Breast epithelium (tissue), 3 donors: ENCODE measurements around the gene PHF21A.

Source experiments
- POLR2A ChIP-seq: fragments of 450-650 bp; IDR thresholded peaks from one replicate; pipeline ENCODE4 v1.6.1; 2016; ENCODE audit warnings: antibody characterized with exemption, mild to moderate bottlenecking, moderate library complexity
- TF ChIP-seq, protein P1 (sequence below), 3 donors: fragments of 450-650 bp; IDR thresholded peaks; one replicate each; pipeline ENCODE4 v1.5.1; 2016 to 2017; ENCODE audit warnings: antibody characterized with exemption in 3 of 3, mild to moderate bottlenecking in 3 of 3, moderate library complexity in 3 of 3

- TF ChIP-seq, protein P1, sequence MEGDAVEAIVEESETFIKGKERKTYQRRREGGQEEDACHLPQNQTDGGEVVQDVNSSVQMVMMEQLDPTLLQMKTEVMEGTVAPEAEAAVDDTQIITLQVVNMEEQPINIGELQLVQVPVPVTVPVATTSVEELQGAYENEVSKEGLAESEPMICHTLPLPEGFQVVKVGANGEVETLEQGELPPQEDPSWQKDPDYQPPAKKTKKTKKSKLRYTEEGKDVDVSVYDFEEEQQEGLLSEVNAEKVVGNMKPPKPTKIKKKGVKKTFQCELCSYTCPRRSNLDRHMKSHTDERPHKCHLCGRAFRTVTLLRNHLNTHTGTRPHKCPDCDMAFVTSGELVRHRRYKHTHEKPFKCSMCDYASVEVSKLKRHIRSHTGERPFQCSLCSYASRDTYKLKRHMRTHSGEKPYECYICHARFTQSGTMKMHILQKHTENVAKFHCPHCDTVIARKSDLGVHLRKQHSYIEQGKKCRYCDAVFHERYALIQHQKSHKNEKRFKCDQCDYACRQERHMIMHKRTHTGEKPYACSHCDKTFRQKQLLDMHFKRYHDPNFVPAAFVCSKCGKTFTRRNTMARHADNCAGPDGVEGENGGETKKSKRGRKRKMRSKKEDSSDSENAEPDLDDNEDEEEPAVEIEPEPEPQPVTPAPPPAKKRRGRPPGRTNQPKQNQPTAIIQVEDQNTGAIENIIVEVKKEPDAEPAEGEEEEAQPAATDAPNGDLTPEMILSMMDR (IDR thresholded peaks at IDR 0.05) = no peak
- TF ChIP-seq POLR2A = no peak
These were observed 220.2 kb downstream of the PHF21A start for GRCh38 chr11:45900916-45901617.
